GM18870 (cell line): ENCODE measurements around the gene CEP85L.

ENCODE experiments used
- ATAC-seq: cut with Tn5 transposase; IDR thresholded peaks from one replicate; pipeline ENCODE4 v1.9.1; 2021; ENCODE audit warnings: moderate library complexity; ENCODE audit not compliant: unreplicated experiment

CEP85L gene

GRCh38 chr6:118504611-118505010 is 146.8 kb downstream of the CEP85L start:
- ATAC-seq, result no peak

GRCh38 chr6:118502169-118502568 is 149.2 kb downstream of the CEP85L start:
- no peak for ATAC-seq

GRCh38 chr6:118501765-118502164 is 149.6 kb downstream of the CEP85L start:
- no peak for ATAC-seq

GRCh38 chr6:118501099-118501498 is 150.3 kb downstream of the CEP85L start:
- ATAC-seq, result no peak

GRCh38 chr6:118500130-118501015 is 151.0 kb downstream of the CEP85L start:
- no peak for ATAC-seq

- ATAC-seq, result no peak
Observed at GRCh38 chr6:118495485-118496280, 155.7 kb downstream of the CEP85L start.

GRCh38 chr6:118494091-118494490 is 157.3 kb downstream of the CEP85L start:
- no peak for ATAC-seq

GRCh38 chr6:118489990-118490389 is 161.4 kb downstream of the CEP85L start:
- no peak for ATAC-seq

- no peak for ATAC-seq
Observed at GRCh38 chr6:118488631-118489030, 162.8 kb downstream of the CEP85L start.

GRCh38 chr6:118485601-118486550 is 165.5 kb downstream of the CEP85L start:
- ATAC-seq, result peak; percentile 98

- ATAC-seq, result no peak
Observed at GRCh38 chr6:118476551-118476950, 174.8 kb downstream of the CEP85L start.

GRCh38 chr6:118473266-118473665 is 178.1 kb downstream of the CEP85L start:
- ATAC-seq, result no peak

GRCh38 chr6:118469468-118469867 is 181.9 kb downstream of the CEP85L start:
- no peak for ATAC-seq

GRCh38 chr6:118468682-118469465 is 182.5 kb downstream of the CEP85L start:
- no peak for ATAC-seq

- ATAC-seq, result peak; percentile 85
Observed at GRCh38 chr6:118467181-118467580, 184.2 kb downstream of the CEP85L start.

GRCh38 chr6:118464620-118465019 is 186.8 kb downstream of the CEP85L start:
- no peak for ATAC-seq

- ATAC-seq, result no peak
Observed at GRCh38 chr6:118460958-118461470, 190.4 kb downstream of the CEP85L start.

GRCh38 chr6:118456982-118457381 is 194.4 kb downstream of the CEP85L start:
- ATAC-seq, result no peak

- ATAC-seq, result no peak
Observed at GRCh38 chr6:118451839-118452238, 199.6 kb downstream of the CEP85L start.

GRCh38 chr6:118444796-118445195 is 206.6 kb downstream of the CEP85L start:
- no peak for ATAC-seq
